DOHH2 (cell line): ENCODE results near the gene ONECUT3.

Experiments used
- CTCF ChIP-seq: fragments of 200-600 bp; sonication (generic); IDR thresholded peaks from one replicate; pipeline ENCODE4 v1.5.1; 2014; ENCODE audit warnings: antibody characterized with exemption, mild to moderate bottlenecking, low read depth, low read length; ENCODE audit not compliant: poor library complexity, severe bottlenecking
- EZH2phosphoT487 ChIP-seq: fragments of 200-600 bp; sonication (generic); IDR thresholded peaks from 2 replicates; pipeline ENCODE4 v1.6.1; 2017; ENCODE audit warnings: borderline replicate concordance, mild to moderate bottlenecking, antibody characterized with exemption, low read length, moderate library complexity, mixed read lengths

DNA sequence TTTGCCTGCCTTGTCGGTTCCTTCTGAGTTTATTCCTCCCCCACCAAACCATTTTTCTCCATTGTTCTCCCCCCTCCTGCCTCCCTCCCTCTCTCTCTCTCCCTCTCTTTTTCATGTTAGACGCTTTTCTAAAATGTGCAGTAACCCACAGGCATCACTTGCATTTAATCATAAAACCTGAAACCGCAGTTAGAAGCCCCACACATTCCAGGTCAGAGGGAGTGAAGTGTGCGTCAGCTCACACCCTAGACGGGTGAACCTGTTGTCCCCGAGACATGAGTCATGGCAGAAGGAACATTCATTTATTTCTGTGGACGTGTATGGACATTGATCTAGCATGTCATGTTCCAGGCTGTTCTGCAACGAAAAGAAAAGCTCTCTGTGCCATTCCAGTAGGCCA, 19.9 kb downstream of the ONECUT3 start:
- no peak for TF ChIP-seq CTCF
- TF ChIP-seq EZH2phosphoT487, result no peak
